Common myeloid progenitor, CD34-positive (primary cell): ENCODE results near the gene PRKCQ.
A peak's percentile ranks its signal among the peaks of the same experiment; 100 is the strongest.

Experiments
- CTCF ChIA-PET: fragments of 350-600 bp; sonication (Branson Sonifier 250); formaldehyde crosslinking; loops from one replicate; lab custom pipeline; 2021; ENCODE audit warnings: antibody characterized with exemption; lab: Charles Lee
- POLR2A ChIA-PET: fragments of 350-600 bp; sonication (Branson Sonifier 250); formaldehyde crosslinking; loops from one replicate; lab custom pipeline; 2021; ENCODE audit warnings: antibody characterized with exemption; lab: Charles Lee
- DNase-seq, 3 donors: peaks; one replicate each; pipeline versions ENCODE4 v3.0.0 to v3.0.0-alpha.2; 2013
- H3K27ac ChIP-seq, 2 experiments: 1 replicate in 1 of 2; 2 replicates in 1 of 2; pipeline ENCODE4 v1.7.0; 2013; ENCODE audit warnings: inconsistent platforms in 2 of 2, low read length in 2 of 2, mild to moderate bottlenecking in 2 of 2, low read depth in 1 of 2, moderate library complexity in 1 of 2; ENCODE audit not compliant: severe bottlenecking in 2 of 2, insufficient read depth in 1 of 2, poor library complexity in 1 of 2
- H3K27me3 ChIP-seq, 5 experiments: replicated peaks in 2 of 5; 1 replicate in 3 of 5; 2 replicates in 2 of 5; pipeline versions ENCODE4 v1.6.1 to v1.7.0; 2013; ENCODE audit warnings: low read length in 4 of 5, mild to moderate bottlenecking in 2 of 5, moderate library complexity in 2 of 5, inconsistent platforms in 1 of 5; ENCODE audit not compliant: insufficient read depth in 5 of 5, control insufficient read depth in 4 of 5
- H3K36me3 ChIP-seq, 4 experiments: 1 replicate in 2 of 4; 2 replicates in 2 of 4; pipeline versions ENCODE4 v1.6.1 to v1.7.0; 2013; ENCODE audit warnings: low read length in 3 of 4, control low read depth in 1 of 4, mild to moderate bottlenecking in 1 of 4; ENCODE audit not compliant: control insufficient read depth in 4 of 4, insufficient read depth in 4 of 4
- H3K4me1 ChIP-seq, 4 experiments: 1 replicate in 3 of 4; 2 replicates in 1 of 4; pipeline versions ENCODE4 v1.6.1 to v1.7.1; 2013; ENCODE audit warnings: low read length in 3 of 4, mild to moderate bottlenecking in 3 of 4, control low read depth in 1 of 4, inconsistent platforms in 1 of 4, moderate library complexity in 1 of 4; ENCODE audit not compliant: control insufficient read depth in 4 of 4, insufficient read depth in 4 of 4; ENCODE audit errors: control extremely low read depth in 1 of 4
- H3K4me3 ChIP-seq, 7 experiments: 1 replicate in 4 of 7; 2 replicates in 3 of 7; pipeline versions ENCODE4 v1.5.1 to v1.7.0; 2013; ENCODE audit warnings: mild to moderate bottlenecking in 7 of 7, low read length in 6 of 7, moderate library complexity in 6 of 7, inconsistent platforms in 2 of 7, low read depth in 2 of 7, control low read depth in 1 of 7; ENCODE audit not compliant: insufficient read depth in 4 of 7, control insufficient read depth in 1 of 7; ENCODE audit errors: extremely low read depth in 1 of 7
- H3K9me3 ChIP-seq, 5 experiments: 1 replicate in 4 of 5; 2 replicates in 1 of 5; pipeline versions ENCODE4 v1.6.1 to v1.7.1; 2013; ENCODE audit warnings: low read length in 4 of 5, mild to moderate bottlenecking in 2 of 5, inconsistent platforms in 1 of 5, low read depth in 1 of 5, moderate library complexity in 1 of 5; ENCODE audit not compliant: control insufficient read depth in 4 of 5, insufficient read depth in 2 of 5; ENCODE audit errors: control extremely low read depth in 1 of 5
- WGBS: methylation state at CpG from one replicate; pipeline ENCODE4 v1.1.5; 2013; ENCODE audit not compliant: insufficient coverage; 5-methylcytosine and 5-hydroxymethylcytosine counted together

PRKCQ gene

DNA sequence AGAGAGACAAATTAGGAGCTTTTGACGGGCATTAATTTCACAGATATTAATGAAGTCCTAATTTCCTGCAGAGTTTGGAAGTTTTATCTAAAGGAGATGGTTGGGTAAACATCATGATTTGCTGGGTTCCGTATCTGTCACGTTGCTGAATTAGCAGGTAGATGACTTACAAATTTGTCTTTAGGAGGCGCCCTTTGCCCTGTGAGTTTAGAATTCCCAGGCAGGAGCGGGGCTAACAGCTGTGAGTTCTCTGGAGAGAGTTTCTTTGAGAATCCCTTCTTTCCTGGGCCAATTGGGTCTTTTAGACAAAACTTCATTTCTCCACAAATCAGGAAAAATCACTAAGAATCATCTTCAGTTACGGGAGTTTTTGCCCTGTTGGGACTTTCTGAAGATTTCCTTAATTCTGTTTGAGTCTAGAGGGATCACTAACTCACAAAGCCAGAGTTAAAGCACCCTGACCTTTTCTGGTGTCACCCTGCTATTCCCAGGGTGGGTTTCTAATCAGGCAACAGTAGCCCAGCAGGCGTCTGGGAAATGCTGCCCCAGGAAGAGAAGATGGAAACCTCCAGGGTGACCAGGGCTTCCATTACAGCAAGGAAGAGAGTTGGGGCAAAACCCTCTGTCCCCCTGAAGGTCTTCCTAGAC lies 63.7 kb downstream of the PRKCQ start:
- peak overlapping the region; percentile 12 to 64 for H3K27ac ChIP-seq
- ChIA-PET POLR2A (no interaction called here), CTCF (interaction anchor here (0.8 to 1.6 kb wide), 5 partner anchors 17 to 68 kb away, joined by 3 to 7 read pairs (median 3); no protein-coding TSS in a partner anchor)
- H3K36me3 ChIP-seq: peaks cover 5 to 40% (median 21%) of the 10 kb centered on the region in 4 experiments
- peaks cover under 1 to 10% (median 5%) of the 10 kb centered on the region in 5 experiments for H3K9me3 ChIP-seq
- WGBS: 65% methylated on average over 5 of the region's 7 CpGs
- H3K27me3 ChIP-seq: no peaks in the 10 kb centered on the region
- peaks cover 7 to 55% (median 19%) of the 10 kb centered on the region in 4 experiments for H3K4me1 ChIP-seq
- H3K4me3 ChIP-seq: peak overlapping the region in 1 of 7 experiments; percentile 6
- DNase-seq: no peak

DNA sequence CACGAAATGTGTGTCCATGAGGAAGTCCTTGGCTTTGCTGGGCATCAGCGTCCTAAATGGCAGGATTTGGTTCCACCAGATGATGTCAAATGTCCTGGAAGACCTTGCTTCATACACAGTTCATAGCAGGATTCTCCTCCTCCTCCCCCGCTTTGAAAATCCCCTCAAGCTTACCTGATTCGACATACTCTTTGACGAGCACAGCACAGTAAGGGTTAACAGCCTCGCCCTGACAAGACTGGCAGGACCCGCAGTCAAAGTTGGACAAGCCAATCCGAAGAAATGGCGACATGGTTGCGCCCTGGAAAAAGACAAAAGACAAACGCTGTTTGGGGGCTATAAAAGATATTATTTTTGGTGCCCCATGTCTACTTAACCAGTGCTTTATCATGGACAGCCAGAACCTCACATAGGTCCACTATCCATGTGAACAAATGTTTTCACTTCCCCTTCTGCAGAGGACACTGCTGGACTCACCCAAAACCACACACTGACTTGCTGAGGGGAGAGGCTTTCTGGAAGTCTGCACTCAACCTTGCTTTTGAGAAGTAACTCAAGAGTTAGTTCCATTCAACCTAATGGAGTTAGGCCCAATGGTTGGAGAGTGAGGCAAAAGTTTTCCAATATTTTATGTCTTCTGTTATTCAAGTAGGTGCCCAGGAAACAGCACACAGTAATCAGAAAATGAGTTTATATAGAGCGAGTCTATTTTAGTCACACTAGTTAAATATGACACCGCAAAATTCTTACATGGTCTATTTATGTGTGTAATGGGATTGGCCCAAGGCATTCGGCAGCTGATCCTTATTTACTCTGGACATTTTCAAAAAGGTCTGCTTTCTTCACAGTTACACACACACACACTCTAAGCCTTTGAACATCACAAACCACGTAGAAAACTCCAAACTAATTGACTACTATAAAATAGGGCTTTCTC lies 65.0 kb downstream of the PRKCQ start:
- POLR2A ChIA-PET: no interaction called here
- peaks cover 4 to 19% (median 7%) of the 10 kb centered on the region in 5 experiments for H3K9me3 ChIP-seq
- H3K4me1 ChIP-seq: peaks cover 7 to 44% (median 16%) of the 10 kb centered on the region in 4 experiments
- peak overlapping the region in 1 of 7 experiments; percentile 5 for H3K4me3 ChIP-seq
- peak; percentile 73 to 96 (median 90) for DNase-seq
- CTCF ChIA-PET: interaction anchor here (0.8 to 1.6 kb wide), 5 partner anchors 18 to 67 kb away, joined by 3 to 7 read pairs (median 3); no protein-coding TSS in a partner anchor
- H3K27ac ChIP-seq: peak overlapping the region; percentile 10 to 64
- H3K36me3 ChIP-seq: peaks cover 14 to 49% (median 31%) of the 10 kb centered on the region in 4 experiments
- no peaks in the 10 kb centered on the region for H3K27me3 ChIP-seq
- 63% methylated on average over 13 of the region's 15 CpGs for WGBS

DNA sequence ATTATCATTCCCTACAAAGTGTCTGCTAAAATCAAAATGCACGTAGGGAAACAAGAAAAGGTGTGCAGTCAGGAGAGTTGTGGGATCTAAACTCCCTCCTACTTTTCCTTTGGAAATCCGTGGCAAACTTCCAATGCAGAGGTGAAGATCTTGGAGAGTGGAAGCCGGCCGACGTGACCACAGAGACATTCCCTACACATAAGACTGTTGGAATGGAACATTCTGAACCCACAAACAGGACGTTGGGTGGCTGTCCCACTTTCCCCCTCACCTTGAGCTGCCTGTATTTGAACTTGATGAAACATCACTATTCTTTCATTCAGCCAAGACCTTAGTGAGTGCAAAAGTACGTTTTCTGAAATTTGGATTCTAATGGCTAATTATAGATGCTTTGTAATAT lies 65.9 kb downstream of the PRKCQ start:
- ChIA-PET POLR2A (no interaction called here), CTCF (no interaction called here)
- WGBS: 100% methylated on average over 5 of the region's 7 CpGs
- DNase-seq: no peak
- Histone ChIP-seq H3K4me1 (peaks cover 7 to 41% (median 15%) of the 10 kb centered on the region in 4 experiments), H3K9me3 (peaks cover 4 to 19% (median 7%) of the 10 kb centered on the region in 5 experiments), H3K4me3 (no peak overlapping the region), H3K27ac (peak overlapping the region in 1 of 2 experiments; percentile 47), H3K27me3 (no peaks in the 10 kb centered on the region), H3K36me3 (peaks cover 14 to 53% (median 31%) of the 10 kb centered on the region in 4 experiments)

DNA sequence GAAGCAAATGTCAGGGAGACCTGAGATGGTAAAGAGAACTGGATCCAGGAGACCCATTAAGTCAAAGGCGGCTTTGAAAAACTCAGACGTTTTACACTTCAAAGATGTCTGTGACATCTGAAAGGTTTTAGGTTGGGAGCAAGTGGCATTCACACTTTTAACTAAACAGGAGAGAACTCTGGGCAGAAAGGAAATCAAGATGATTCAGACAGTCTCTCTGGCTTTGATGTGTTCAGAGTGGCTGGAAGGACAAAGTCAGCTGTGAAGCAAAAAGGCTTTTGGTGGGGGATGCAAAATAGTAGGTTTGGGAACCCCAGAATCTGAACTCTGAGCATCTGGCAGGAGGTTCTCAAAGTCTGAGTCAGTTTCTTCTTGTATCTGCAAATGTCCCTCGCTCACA lies 66.6 kb downstream of the PRKCQ start:
- peaks cover 14 to 59% (median 33%) of the 10 kb centered on the region in 4 experiments for H3K36me3 ChIP-seq
- POLR2A ChIA-PET: no interaction called here
- CTCF ChIA-PET: no interaction called here
- no peak for DNase-seq
- H3K9me3 ChIP-seq: peaks cover 4 to 19% (median 7%) of the 10 kb centered on the region in 5 experiments
- no peaks in the 10 kb centered on the region for H3K27me3 ChIP-seq
- H3K27ac ChIP-seq: no peak overlapping the region
- H3K4me1 ChIP-seq: peaks cover 7 to 41% (median 15%) of the 10 kb centered on the region in 4 experiments
- 85% methylated on average over 3 of the region's 3 CpGs for WGBS
- H3K4me3 ChIP-seq: no peak overlapping the region

DNA sequence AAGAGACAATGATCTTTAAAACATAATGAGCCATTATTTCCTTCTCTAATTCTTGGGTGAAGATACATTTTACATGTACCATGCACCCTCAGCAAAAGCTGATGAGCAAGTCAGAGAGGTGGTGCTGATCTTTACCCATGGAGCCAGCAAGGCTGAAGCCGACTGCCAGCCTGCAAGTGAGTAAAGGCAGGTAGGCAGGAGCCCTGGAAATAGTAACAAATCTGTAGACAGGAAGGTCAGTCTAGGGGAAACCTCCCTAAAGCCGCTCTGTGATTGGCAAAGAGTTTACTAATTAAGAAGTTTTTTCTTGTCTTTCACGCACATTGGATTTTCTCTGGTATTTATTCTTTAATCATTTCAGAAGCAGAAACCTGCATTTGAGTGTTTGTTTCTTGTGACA lies 67.9 kb downstream of the PRKCQ start:
- 91% methylated on average over 3 of the region's 3 CpGs for WGBS
- Histone ChIP-seq H3K36me3 (peaks cover 14 to 68% (median 38%) of the 10 kb centered on the region in 4 experiments), H3K27ac (no peak overlapping the region), H3K27me3 (no peaks in the 10 kb centered on the region), H3K4me3 (no peak overlapping the region), H3K4me1 (peaks cover 7 to 35% (median 15%) of the 10 kb centered on the region in 4 experiments), H3K9me3 (peaks cover 4 to 19% (median 7%) of the 10 kb centered on the region in 5 experiments)
- no peak for DNase-seq
- POLR2A ChIA-PET: no interaction called here
- CTCF ChIA-PET: interaction anchor here (1.6 to 1.7 kb wide), 2 partner anchors 12 to 67 kb away, joined by 4 read pairs; no protein-coding TSS in a partner anchor

DNA sequence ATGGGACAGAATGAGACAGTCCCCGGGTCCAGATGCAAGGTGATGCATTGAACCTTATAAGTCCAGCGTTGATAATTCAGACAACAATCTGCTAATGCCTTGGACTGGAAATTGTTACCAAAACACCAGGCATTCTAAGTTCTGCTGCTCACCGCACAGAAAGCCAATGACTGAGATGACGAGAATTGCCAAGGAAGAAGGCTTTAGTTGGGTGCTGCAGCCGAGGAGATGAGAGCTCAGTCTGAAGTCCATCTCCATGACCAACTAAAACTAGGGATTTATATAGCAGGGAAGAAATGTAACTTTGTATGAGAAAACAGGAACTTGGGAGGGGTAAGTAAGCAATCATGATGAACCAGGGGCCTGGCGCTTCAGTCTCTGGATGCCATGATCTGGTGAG lies 68.7 kb downstream of the PRKCQ start:
- Histone ChIP-seq H3K4me1 (peaks cover 7 to 27% (median 13%) of the 10 kb centered on the region in 4 experiments), H3K4me3 (no peak overlapping the region), H3K27ac (no peak overlapping the region), H3K27me3 (no peaks in the 10 kb centered on the region), H3K36me3 (peaks cover 14 to 75% (median 41%) of the 10 kb centered on the region in 4 experiments), H3K9me3 (peaks cover 4 to 19% (median 7%) of the 10 kb centered on the region in 5 experiments)
- DNase-seq: no peak
- ChIA-PET CTCF (interaction anchor here (1.6 to 1.7 kb wide), 2 partner anchors 11 to 66 kb away, joined by 4 read pairs; no protein-coding TSS in a partner anchor), POLR2A (no interaction called here)
- 100% methylated on average over 5 of the region's 6 CpGs for WGBS
